ENCODE measurements around the gene MYCL. TPM values are rescaled to one million over a fixed set of nuclear protein-coding genes. Genes with fewer than 3 reads are reported as not detected.

Gene MYCL
- polyA plus RNA-seq, 3 donors: 0.33 to 14.7 TPM; not detected in 1

Other genes starting within 250 kb of the MYCL start
- gene NT5C1A, start 229.8 kb downstream of the MYCL start, polyA plus RNA-seq: under 1 TPM in 2 of 3 donors, not detected in 1; 0.06 to 0.40 TPM
- gene HPCAL4, start 210.5 kb downstream of the MYCL start, polyA plus RNA-seq: 1 to 10 TPM in 1 of 3 donors, under 1 TPM in 1, not detected in 1; 0.04 to 1.8 TPM
- gene PPIE, start 163.0 kb downstream of the MYCL start, polyA plus RNA-seq: 10 to 100 TPM; 38.3 to 46.0 (median 41.8) TPM
- under 1 TPM in 2 of 3 donors, not detected in 1; 0.19 to 0.58 TPM for gene OXCT2, start 130.6 kb downstream of the MYCL start, polyA plus RNA-seq
- 1 to 10 TPM in 2 of 3 donors, under 1 TPM in 1; 0.67 to 3.1 (median 1.1) TPM for gene BMP8B, start 113.1 kb downstream of the MYCL start, polyA plus RNA-seq
- 10 to 100 TPM in 1 of 3 donors, 1 to 10 TPM in 2; 8.8 to 13.9 (median 9.4) TPM for gene TRIT1, start 18.4 kb downstream of the MYCL start, polyA plus RNA-seq
- 10 to 100 TPM in 1 of 3 donors, 1 to 10 TPM in 1, under 1 TPM in 1; 0.35 to 21.0 (median 1.5) TPM for gene MFSD2A, start 53.2 kb upstream of the MYCL start, polyA plus RNA-seq
- 100 to 1,000 TPM in 2 of 3 donors, 10 to 100 TPM in 1; 55.2 to 196 (median 192) TPM for gene CAP1, start 138.8 kb upstream of the MYCL start, polyA plus RNA-seq
- gene PPT1, start 195.3 kb upstream of the MYCL start, polyA plus RNA-seq: 10 to 100 TPM; 23.0 to 54.4 (median 47.1) TPM